GM21723 (cell line): ENCODE results near the gene PALLD.

Experiments used
- ATAC-seq: cut with Tn5 transposase; IDR thresholded peaks from one replicate; pipeline ENCODE4 v1.9.1; 2021; ENCODE audit warnings: mild to moderate bottlenecking, moderate library complexity; ENCODE audit not compliant: unreplicated experiment

The PALLD gene

DNA sequence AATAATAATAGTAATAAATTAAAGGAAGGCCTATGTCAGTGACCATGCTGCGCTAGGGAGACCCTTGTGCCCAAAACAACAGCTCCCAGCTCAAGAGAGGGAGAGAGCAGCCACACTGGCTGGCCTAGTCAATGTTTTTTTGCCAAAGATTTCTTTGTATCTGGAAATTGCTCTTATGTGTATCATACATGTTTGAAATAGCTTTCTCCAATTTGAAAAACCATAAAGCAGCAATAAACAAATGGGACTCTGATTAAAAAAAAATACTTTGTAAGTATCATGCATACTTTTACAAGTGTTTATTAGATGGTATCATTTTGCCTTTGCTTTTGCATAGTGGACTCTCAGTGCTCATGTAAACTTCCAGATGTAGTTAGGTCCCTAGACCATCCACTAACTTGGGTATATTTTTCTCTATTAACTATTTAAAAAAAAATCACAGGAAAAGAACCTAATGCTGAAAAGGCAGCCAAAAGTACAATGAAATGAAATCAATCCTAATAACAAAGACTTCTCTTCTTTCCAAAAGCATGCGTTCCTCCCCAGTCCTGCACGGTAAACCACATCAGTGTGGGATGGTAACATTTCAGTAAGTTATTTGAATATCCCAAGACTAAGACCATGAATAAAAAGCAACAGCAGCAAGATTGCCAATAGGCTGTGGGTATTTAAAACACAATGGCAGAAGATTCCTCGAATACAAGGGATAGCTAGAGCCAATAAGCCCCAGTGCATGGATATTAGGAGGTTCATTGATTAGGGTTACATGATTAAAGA is 117.6 kb downstream of the PALLD start:
- no peak for ATAC-seq

- no peak for ATAC-seq
Measured at GRCh38 chr4:168615294-168616065, 118.6 kb downstream of the PALLD start.

GRCh38 chr4:168618577-168619265 is 121.9 kb downstream of the PALLD start:
- ATAC-seq: no peak

DNA sequence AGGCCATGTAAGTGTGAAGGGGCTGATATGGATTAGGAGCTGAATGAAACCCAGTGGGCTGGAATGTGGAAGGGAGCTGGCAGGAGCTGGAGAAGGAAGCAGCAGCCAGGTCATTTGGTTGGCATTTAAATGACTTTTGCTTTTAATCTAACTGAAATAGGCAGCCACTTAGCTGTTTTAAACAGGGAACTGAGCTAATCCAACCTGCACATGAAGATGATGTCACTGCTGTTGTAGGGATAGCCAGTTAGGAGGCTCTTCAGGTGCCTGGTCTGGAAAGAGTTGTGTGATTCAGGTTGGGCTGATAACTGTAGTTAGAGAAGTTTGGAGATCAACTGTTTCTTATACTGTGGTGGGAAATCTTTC is 122.4 kb downstream of the PALLD start:
- no peak for ATAC-seq

DNA sequence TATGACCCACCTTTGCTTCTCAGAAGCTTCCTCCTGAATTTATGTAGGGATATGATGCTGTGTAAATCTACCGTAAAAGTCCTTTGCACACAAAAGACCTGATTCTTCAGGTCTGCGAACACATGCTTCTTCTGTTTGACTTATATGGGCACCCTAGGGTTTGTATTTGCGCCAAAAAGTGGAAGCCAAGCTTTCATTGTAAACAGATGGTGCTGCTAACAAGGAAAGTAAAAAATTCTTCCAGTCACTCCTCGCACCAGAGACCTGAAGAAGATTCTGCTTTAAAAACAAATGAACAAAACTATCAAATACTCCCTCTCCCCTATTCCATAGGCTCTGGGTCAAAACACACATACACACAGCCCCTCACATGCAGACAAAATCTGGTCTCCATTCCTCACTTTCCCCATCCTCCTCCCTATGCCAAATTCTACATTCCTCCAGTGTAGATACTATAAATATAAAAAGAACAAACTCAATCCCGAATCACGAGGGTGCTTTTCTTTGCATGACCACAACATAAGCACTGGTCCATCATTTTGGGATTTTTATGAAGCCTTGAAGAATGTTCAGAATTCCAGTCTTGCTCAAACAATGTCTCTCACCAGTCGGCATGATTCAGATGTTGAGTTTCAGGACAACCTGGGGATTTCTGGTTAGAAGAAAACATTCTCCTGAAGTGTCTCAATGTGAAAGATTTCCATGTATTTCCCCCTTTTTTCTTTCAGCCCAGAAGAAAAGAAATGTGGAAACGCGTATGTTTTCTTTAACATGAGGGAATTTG is 125.1 kb downstream of the PALLD start:
- no peak for ATAC-seq

DNA sequence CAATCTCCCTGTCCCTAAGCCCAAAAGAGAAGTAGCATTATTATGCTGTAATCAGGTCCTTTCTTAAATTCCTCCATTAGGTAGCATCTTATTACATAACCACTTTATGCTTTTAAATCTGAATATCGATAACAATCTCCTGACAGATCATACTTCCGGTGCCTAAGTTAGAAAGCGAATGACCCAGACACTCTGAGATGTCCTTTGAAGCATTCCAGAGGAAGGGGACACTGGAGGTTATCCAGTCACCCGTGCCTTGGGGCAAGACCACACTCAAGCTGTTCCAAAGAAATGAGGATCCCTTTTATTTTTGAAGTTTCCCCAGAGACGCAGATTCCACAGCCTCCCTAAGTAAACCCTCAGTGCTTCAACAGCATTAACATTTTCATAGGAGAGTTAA is 125.7 kb downstream of the PALLD start:
- no peak for ATAC-seq

GRCh38 chr4:168623011-168623410 is 126.2 kb downstream of the PALLD start:
- ATAC-seq: no peak

- ATAC-seq: no peak
Measured at GRCh38 chr4:168623484-168623883, 126.6 kb downstream of the PALLD start.

DNA sequence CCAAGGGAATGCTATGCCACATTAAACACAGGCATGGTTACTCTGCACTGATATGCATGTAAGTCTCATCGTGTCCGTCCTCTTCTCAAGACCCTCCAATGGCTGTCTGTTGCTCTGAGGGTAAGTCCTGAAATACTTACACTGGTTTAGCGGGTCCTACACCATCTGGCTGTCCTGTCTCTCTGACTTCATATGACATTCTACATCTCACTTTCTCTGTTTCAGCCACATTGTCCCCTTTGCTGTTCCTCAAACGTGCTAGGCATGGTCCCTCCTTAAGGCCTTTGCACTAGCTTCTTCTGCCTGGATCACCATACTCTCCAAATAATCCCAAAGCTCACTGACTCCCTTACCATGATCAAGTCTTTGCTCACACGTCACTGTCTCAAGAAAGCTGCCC is 131.4 kb downstream of the PALLD start:
- no peak for ATAC-seq

DNA sequence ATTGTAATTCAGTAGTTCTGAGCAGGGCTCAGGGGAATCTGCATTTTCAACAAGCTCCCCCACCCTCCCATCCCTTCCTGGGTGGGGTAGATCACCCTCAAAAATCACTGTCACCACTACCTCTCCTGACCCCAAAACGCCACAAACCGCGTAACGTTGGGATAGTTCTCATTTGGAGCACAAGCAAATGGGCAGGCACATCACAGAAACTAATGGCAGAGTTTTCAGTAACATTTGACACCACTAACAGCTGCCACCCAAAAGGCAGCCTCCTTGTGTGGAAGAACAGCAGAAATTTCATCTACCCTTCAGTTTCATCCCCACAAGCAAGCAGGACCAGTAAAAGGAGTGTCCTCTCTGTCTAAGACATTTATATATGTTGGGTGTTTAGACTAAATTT is 132.7 kb downstream of the PALLD start:
- no peak for ATAC-seq

DNA sequence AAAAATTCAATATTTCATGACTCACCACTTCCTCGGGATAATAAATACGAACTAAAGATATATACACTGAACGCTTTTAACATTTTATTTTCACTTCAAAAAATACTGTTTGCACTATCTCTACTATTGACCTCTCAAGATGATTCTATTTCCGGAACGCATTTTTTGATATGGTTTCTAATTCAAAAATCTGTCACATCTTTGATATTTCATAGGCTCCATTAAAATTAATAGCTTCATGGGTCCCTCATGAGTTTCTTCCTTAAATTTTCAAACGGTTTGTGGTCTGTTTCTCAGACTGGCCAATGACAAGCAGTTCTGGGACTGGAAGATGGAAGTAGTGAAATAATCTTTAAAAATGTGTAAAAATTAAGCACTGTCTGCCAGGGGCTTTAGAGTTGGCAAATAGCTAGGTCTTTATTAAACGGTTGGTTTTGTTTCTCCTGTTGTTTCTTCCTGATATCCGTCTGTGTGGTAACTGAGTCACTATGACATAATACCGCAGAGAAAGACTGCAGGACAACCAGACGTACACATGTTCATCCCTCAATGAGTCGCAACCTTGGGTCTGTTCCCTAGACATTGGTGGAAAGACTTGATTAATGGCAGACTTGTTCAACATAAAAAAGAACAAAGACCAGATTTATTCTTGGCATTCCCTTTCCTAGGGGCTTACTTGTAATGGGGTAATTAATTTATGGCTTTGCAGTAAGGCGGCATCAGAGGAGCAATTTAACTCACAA is 133.8 kb downstream of the PALLD start:
- ATAC-seq: no peak

DNA sequence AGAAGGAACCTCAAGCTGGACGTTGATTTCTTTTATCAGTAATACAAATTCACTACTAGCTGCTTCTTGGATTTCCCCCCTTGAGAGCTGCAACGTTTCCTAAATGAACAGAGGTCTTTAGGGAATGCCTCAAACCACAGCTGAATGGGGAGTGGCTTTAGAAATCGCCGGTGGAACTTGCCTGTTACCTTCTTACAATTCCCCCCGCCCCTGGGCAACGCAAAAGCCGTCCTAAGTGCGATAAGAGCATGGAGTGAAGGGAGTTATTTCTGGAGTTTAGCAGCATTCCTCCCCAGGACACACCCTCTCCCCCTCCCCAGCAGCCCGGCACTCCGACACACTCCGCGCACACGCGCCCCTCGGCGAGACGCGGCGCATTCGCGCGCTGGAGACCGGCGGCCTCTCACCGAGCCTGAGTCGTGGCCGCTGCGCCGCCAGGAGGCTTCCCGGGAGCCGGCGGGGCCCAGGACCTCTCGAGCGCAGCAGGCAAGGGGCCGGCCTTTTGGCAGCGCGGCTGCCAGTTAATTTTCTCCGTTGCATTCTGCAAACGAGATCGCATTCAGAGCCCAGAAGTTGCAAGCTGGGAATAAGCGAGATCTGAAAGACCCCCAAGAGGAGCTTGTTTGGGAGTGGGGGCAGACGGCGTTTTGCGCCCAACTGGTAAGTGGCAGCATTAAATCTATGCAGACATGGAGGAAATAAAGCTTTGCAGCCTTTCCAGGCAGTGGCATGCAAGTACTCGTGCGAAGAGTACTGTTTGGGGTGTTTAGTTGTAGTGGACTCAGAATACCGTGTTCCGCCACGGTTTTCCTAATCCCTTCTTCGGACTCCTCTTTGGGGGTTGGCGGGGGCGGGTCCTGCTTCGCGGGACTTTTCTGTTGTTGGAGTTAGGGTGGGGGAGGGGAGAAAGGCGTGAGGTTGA is 134.7 kb downstream of the PALLD start:
- no peak for ATAC-seq

- ATAC-seq: no peak
Measured at GRCh38 chr4:168632301-168632725, 135.5 kb downstream of the PALLD start.

DNA sequence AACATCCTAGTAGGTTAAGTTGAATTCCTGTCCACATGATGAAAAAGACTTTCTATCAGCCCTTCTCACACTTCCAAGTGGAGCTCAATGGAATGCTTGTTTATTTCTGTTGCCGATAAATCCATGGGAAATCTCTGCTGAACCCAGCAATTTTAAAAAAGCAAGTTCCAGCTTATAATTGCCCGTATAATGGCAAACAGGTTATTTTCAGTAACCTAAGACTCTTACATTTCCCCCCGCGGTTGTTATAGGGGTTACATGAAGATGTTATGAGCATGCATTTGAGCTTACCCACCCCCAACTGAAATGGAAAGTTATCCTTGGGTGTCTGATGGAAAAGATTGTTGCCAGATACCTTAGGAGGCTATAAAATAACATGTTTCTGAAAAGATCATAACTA is 136.2 kb downstream of the PALLD start:
- no peak for ATAC-seq

- ATAC-seq: no peak
Measured at GRCh38 chr4:168633496-168633895, 136.6 kb downstream of the PALLD start.

- no peak for ATAC-seq
Measured at GRCh38 chr4:168634276-168634802, 137.5 kb downstream of the PALLD start.

DNA sequence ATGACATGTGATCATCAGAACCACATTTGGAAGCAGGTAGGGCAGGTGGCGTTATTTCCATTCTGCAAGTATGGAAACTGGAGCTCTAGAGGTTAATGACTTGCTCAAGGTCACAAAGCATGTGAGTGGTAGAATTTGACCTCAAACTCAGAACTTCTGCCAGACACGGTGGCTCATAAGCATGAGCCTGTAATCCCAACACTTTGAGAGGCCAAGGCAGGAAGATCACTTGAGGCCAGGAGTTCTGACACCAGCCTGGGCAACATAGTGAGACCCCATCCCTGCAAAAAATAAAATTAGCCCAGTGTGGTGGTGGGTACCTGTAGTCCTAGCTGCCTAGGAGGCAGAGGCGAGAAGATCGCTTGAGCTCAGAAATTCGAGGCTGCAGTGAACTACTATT is 139.2 kb downstream of the PALLD start:
- no peak for ATAC-seq

DNA sequence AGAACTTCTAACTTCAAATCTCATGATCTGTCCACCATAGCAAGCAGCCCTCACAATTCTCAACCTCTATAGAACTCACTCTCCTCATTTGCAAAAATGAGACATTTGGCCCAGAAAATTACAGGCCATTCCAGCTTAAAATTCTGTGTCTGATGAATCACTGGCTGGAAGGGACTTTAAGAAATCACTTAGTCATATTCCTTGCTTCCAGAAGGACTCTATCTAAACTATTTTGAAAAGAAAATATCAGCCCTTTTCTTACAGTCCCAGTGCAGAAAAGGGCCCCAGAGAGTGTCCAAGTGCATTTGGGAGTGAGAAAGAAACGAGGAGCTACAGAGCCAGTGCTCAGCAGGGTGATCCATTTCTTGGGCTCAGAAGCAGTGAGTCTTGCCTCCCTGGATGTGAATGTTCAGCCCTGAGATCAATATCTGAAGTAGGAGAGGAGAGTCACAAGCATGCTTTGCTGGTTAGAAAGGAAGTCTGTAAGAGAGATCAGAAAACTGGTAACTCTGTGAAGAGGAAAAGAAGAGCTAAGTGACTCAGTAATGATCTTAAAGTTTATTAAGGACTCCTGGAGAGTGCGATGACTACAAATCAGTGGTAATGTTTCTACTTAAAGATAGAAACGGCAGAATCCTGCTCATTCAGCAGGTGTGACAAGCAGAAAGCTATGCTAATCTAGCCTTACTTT is 139.8 kb downstream of the PALLD start:
- no peak for ATAC-seq
